ENCODE data around the gene NACC1. TPM values are rescaled to one million over a fixed set of nuclear protein-coding genes. Genes with fewer than 3 reads are reported as not detected.

Gene NACC1
- total and polyA plus RNA-seq, 2 of the 13 experiments (the other 11 are each of a cell fraction or from before 2014, with no cell fraction given): 31.8 to 42.3 TPM

DNA sequence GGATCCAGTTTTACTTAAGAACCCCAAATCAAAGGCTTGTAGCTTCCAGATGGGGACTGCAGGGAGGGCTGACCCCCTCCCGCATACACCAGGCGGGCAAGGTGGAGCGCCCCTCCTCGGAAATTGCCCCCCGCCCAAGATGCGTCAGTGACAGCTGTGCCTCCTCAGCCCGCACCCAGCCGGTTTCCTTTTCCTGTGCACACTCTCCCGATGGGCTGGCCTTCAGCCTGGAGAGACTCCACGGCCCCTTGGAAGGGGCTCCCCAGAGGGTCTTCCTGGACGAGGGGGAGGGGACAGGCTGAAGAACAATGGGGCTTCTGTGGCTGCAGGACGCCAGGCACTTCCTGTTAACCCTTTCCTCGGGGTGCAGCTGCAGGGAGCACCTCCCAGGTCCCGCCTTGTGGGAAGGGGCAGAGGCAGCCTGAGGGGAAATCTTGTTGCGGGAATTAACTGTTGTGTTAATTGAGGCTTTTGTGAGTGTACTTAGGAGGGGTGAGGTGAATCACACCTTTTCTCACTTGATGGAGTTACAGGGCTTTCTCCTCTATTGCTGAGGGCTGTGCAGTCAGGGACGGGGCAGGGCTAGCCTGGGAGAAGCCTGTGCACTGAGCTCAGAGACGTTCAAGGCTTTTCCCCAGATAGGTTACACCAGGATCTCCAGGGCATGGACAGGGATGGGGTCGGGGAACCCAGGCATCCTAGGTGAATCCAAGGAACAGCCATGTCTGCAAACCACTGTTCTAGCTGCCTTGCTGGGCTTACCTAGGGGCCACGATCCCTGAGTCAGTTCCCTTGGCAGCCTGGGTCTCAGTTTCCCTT, 46.5 kb downstream of the NACC1 start (continued):
- TF ChIP-seq ZNF563 (CRISPR knock-in tag; IDR thresholded peaks at IDR 0.05) (0 out of 2 replicates have a peak, but pooled peaks have one; percentile 33), MATR3 (CRISPR knock-in tag; IDR thresholded peaks at IDR 0.05) (no peak), KDM3A (CRISPR knock-in tag; IDR thresholded peaks at IDR 0.05; ENCODE audit: low read depth) (peak; percentile 78; the same call in 1 of the 2 replicates), ZNF883 (CRISPR knock-in tag; IDR thresholded peaks at IDR 0.05; ENCODE audit: not compliant biosample characterization) (no peak), WIZ (CRISPR knock-in tag; IDR thresholded peaks at IDR 0.05) (no peak), KDM4B (CRISPR knock-in tag; IDR thresholded peaks at IDR 0.05) (peak; percentile 85), ZNF232 (CRISPR knock-in tag; IDR thresholded peaks at IDR 0.05; ENCODE audit: borderline replicate concordance) (peak; percentile 84; the same call in 1 of the 2 replicates), CEBPG (CRISPR knock-in tag; IDR thresholded peaks at IDR 0.05) (peak; percentile 27; the same call in 1 of the 2 replicates), ZNF780A (CRISPR knock-in tag; IDR thresholded peaks at IDR 0.05) (no peak), ZNF350 (CRISPR knock-in tag; IDR thresholded peaks at IDR 0.05; ENCODE audit: borderline replicate concordance, low read depth) (peak; percentile 43; the same call in 1 of the 2 replicates), ZSCAN31 (CRISPR knock-in tag; IDR thresholded peaks at IDR 0.05; ENCODE audit: low read depth) (no peak), ZNF746 (CRISPR knock-in tag; IDR thresholded peaks at IDR 0.05) (no peak), ZFP36L2 (CRISPR knock-in tag; IDR thresholded peaks at IDR 0.05) (no peak), FIP1L1 (IDR thresholded peaks at IDR 0.05; ENCODE audit: borderline replicate concordance, insufficient read depth, low read depth, low read length) (peak; percentile 75; the same call in 1 of the 2 replicates), ONECUT2 (CRISPR knock-in tag; IDR thresholded peaks at IDR 0.05) (no peak), ZNF550 (CRISPR knock-in tag; IDR thresholded peaks at IDR 0.05; ENCODE audit: borderline replicate concordance) (no peak), NCOA2 (CRISPR knock-in tag; IDR thresholded peaks at IDR 0.05) (peak; percentile 86), ZNF124 (CRISPR knock-in tag; IDR thresholded peaks at IDR 0.05) (no peak), PRMT3 (CRISPR knock-in tag; IDR thresholded peaks at IDR 0.05; ENCODE audit: borderline replicate concordance, low read depth) (no peak), STAG1 (CRISPR knock-in tag; IDR thresholded peaks at IDR 0.05) (0 out of 2 replicates have a peak, but pooled peaks have one; percentile 8), NR2F2 (IDR thresholded peaks at IDR 0.05; ENCODE audit: borderline replicate concordance, low read depth) (0 out of 2 replicates have a peak, but pooled peaks have one; percentile 20), KAT8 (CRISPR knock-in tag; IDR thresholded peaks at IDR 0.05) (peak; percentile 89)
- TF ChIP-seq, protein P1, sequence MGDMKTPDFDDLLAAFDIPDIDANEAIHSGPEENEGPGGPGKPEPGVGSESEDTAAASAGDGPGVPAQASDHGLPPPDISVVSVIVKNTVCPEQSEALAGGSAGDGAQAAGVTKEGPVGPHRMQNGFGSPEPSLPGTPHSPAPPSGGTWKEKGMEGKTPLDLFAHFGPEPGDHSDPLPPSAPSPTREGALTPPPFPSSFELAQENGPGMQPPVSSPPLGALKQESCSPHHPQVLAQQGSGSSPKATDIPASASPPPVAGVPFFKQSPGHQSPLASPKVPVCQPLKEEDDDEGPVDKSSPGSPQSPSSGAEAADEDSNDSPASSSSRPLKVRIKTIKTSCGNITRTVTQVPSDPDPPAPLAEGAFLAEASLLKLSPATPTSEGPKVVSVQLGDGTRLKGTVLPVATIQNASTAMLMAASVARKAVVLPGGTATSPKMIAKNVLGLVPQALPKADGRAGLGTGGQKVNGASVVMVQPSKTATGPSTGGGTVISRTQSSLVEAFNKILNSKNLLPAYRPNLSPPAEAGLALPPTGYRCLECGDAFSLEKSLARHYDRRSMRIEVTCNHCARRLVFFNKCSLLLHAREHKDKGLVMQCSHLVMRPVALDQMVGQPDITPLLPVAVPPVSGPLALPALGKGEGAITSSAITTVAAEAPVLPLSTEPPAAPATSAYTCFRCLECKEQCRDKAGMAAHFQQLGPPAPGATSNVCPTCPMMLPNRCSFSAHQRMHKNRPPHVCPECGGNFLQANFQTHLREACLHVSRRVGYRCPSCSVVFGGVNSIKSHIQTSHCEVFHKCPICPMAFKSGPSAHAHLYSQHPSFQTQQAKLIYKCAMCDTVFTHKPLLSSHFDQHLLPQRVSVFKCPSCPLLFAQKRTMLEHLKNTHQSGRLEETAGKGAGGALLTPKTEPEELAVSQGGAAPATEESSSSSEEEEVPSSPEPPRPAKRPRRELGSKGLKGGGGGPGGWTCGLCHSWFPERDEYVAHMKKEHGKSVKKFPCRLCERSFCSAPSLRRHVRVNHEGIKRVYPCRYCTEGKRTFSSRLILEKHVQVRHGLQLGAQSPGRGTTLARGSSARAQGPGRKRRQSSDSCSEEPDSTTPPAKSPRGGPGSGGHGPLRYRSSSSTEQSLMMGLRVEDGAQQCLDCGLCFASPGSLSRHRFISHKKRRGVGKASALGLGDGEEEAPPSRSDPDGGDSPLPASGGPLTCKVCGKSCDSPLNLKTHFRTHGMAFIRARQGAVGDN (CRISPR knock-in tag; IDR thresholded peaks at IDR 0.05): peak; percentile 88
- TF ChIP-seq, protein P2, sequence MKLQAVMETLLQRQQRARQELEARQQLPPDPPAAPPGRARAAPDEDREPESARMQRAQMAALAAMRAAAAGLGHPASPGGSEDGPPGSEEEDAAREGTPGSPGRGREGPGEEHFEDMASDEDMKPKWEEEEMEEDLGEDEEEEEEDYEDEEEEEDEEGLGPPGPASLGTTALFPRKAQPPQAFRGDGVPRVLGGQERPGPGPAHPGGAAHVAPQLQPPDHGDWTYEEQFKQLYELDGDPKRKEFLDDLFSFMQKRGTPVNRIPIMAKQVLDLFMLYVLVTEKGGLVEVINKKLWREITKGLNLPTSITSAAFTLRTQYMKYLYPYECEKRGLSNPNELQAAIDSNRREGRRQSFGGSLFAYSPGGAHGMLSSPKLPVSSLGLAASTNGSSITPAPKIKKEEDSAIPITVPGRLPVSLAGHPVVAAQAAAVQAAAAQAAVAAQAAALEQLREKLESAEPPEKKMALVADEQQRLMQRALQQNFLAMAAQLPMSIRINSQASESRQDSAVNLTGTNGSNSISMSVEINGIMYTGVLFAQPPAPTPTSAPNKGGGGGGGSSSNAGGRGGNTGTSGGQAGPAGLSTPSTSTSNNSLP (IDR thresholded peaks at IDR 0.05; ENCODE audit: low read depth, low read length): no peak

All from HepG2 (cell line).